AG09319 (cell line): Measurements from ENCODE around the gene GLTPD2.

Experiments used
- DNase-seq: peaks from one replicate; pipeline ENCODE4 v3.0.0-alpha.2; 2010; ENCODE audit warnings: low read depth; ENCODE audit errors: extremely low read depth
- CTCF ChIP-seq: IDR thresholded peaks from 2 replicates; pipeline ENCODE4 v1.5.1; 2011; ENCODE audit warnings: low read depth, mild to moderate bottlenecking, inconsistent platforms, low read length, moderate library complexity

Gene GLTPD2

DNA sequence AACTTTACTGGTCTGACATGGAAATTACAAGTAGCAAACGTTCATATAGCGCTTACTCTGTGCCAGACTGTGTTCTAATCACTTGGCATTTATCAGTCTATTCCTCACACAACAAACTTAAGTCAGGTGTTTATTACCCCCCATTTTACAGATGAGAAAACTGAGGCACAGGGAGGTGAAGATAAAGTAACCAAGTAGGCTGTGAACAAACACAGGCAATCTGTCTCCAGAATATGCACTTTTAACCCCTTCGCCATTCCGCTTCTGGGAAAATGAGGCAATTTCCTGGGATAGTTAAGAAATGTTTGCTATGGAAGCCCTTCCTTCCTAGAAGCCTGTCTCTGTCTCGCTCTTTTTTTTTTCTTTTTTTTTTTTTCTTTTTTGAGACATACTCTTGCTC lies 36.8 kb upstream of the GLTPD2 start:
- TF ChIP-seq CTCF: no peak
- no peak for DNase-seq

GRCh38 chr17:4753392-4753791 lies 35.4 kb upstream of the GLTPD2 start:
- DNase-seq: no peak
- TF ChIP-seq CTCF: no peak

- no peak for TF ChIP-seq CTCF
- DNase-seq: no peak
Measured at GRCh38 chr17:4759776-4760236, 29.0 kb upstream of the GLTPD2 start.

DNA sequence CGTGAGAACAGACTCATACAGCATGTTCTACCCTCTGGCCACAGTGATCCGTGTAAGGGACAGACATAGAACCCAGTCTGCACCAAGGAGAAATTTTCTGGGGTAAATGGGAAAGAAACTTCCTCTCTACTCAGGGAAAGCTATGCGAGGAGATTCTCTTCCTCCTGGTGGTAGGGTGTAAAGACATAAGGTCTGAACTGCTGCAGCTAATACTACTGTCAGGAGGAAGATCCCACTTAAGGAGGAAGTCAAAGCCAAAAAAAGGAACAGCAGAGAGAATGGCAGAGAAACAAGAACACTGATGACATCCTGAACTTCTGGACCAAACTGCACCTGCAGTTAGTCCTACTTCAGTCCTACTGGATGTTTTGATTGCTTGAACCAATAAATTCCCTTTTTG lies 24.2 kb upstream of the GLTPD2 start:
- no peak for TF ChIP-seq CTCF
- DNase-seq: no peak

- no peak for TF ChIP-seq CTCF
- DNase-seq: no peak
Measured at GRCh38 chr17:4766201-4766600, 22.6 kb upstream of the GLTPD2 start.

- DNase-seq: no peak
- no peak for TF ChIP-seq CTCF
Measured at GRCh38 chr17:4766723-4767122, 22.0 kb upstream of the GLTPD2 start.

- no peak for DNase-seq
- TF ChIP-seq CTCF: no peak
Measured at GRCh38 chr17:4768298-4768697, 20.5 kb upstream of the GLTPD2 start.
